IPS-11a (cell line): ENCODE data around the gene OR10AG1.

Experiments used
- H3K4me3 ChIP-seq: one replicate; pipeline ENCODE4 v1.5.1; 2013; ENCODE audit warnings: low read depth, low read length, control low read depth

OR10AG1 gene, protein sequence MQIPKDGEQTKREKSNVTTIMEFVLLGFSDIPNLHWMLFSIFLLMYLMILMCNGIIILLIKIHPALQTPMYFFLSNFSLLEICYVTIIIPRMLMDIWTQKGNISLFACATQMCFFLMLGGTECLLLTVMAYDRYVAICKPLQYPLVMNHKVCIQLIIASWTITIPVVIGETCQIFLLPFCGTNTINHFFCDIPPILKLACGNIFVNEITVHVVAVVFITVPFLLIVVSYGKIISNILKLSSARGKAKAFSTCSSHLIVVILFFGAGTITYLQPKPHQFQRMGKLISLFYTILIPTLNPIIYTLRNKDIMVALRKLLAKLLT

GRCh38 chr11:55969845-55970244 is at the start of gene OR10AG1:
OR10AG1 (minus strand) TSS chr11:55969945; CDS start chr11:55969907, 38 bp downstream.
- H3K4me3 ChIP-seq = no peak within 1 kb of the TSS

GRCh38 chr11:56013805-56014204 is 44.1 kb upstream of the OR10AG1 start:
- no peak overlapping the region for H3K4me3 ChIP-seq

DNA sequence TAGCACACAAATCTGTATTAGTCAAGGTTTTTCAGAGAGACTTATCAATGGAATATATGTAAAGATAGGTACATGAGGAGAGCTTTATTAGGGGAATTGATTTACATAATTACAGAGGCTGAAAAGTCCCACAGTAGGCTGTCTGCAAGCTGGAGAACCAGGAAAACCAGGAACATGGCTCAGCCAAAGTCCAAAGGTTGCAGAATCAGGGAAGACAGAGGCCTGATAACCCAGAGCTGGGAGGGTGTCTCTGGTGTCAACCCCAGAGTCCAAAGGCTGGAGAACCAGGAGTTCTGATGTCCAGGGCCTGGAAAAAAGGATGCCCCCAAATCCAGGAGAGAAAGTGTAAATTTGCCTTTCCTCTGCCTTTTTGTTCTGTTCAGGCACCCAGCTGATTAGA is 41.0 kb upstream of the OR10AG1 start:
- no peak overlapping the region for H3K4me3 ChIP-seq

DNA sequence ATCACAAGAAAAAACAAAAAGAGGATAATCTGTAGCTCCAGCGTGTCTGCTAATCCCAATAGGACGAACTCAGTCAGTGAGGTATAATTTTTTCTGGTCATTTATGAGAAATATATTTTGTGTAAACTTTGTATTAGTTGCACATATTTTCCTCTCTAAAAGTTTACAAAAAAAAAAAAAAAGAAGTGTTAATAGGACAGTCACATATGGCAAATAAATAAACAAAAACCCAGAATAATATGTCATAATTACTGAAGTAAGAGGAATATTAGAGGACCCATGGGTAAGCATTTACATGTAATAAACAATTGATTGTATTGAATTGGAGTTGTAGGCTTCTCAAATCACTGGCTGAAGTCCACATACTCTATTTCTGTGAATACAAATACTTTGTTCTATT is 24.8 kb upstream of the OR10AG1 start, which contains the start of gene OR5F1:
Gene OR5F1, minus strand, starts transcription at position 101 of the 400 bp plus-strand sequence. Its CDS starts 0 bp downstream, at position 101.
- H3K4me3 ChIP-seq = no peak within 1 kb of the TSS

- no peak overlapping the region for H3K4me3 ChIP-seq
These were observed 1.2 kb upstream of the OR10AG1 start for GRCh38 chr11:55970935-55971334.

DNA sequence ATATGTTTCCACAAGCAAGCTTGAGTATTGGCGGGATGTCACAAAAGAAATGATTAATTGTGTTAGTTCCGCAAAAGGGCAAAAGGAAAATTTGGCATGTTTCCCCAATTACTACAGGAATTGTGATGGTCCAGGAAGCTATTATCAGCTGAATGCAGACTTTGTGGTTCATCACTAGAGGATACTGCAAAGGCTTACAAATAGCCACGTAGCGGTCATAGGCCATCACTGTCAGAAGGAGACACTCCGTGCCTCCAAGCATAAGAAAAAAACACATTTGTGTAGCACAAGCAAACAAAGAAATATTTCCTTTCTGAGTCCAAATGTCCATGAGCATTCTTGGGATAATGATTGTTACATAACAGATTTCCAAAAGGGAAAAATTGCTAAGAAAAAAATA is 1.8 kb downstream of the OR10AG1 start:
- no peak overlapping the region for H3K4me3 ChIP-seq

- no peak overlapping the region for H3K4me3 ChIP-seq
These were observed 3.4 kb downstream of the OR10AG1 start for GRCh38 chr11:55966391-55966790.

GRCh38 chr11:55956521-55956920 is 13.2 kb downstream of the OR10AG1 start:
- H3K4me3 ChIP-seq = no peak overlapping the region

DNA sequence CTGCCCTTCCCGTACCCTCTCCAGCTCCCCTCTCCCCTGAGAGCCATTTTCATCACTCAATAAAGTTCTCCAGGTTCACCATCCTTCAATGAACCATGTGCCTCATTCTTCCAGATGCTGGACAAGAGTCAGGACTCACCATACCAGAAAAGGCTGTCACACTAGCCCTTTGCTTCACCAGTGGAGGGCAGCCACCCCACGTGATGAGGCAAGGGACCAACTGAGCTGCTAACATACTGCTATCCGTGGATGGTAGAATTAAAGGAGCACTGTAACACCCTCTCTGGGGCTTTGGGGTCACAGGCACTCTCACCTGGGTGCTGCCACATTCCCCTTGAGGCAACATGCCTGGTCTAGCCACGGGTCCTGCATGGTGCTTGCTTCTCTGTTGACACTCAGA is 20.4 kb downstream of the OR10AG1 start:
- no peak overlapping the region for H3K4me3 ChIP-seq

- H3K4me3 ChIP-seq = no peak overlapping the region
These were observed 26.9 kb downstream of the OR10AG1 start for GRCh38 chr11:55942785-55943392.

DNA sequence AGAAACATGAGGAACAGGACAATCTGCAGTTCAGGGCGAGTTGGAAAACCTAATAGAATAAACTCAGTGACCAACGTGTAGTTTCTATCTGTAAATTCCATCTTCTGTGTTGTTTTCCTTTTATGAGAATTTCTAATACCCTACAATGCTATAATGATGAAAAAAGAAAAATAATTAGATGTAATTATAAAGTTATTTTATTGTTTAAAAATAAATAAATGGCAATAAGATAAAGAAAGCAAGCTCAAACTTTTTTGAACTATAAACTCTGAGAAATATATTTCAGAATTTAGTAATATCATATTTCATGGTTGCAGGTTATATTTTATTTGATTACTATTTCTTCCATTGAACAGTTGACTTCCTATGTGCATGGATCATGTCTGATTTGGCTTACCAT is 33.4 kb downstream of the OR10AG1 start, which contains the start of gene OR5I1:
Gene OR5I1, minus strand, starts transcription at position 101 of the 400 bp plus-strand sequence. Its CDS starts 0 bp downstream, at position 101.
- no peak within 1 kb of the TSS for H3K4me3 ChIP-seq

GRCh38 chr11:55920537-55920936 is 49.2 kb downstream of the OR10AG1 start:
- H3K4me3 ChIP-seq = no peak overlapping the region
